Mononuclear cell (primary cell): ENCODE results near the gene LYPD3. TPM values are rescaled to one million over a fixed set of nuclear protein-coding genes. Genes with fewer than 3 reads are reported as not detected.

ENCODE experiments used
- H3K27me3 ChIP-seq: 2 replicates; pipeline ENCODE4 v1.6.0; 2011; ENCODE audit warnings: low read length, control low read depth; ENCODE audit not compliant: insufficient read depth
- H3K4me1 ChIP-seq: 2 replicates; pipeline ENCODE4 v1.5.1; 2011; ENCODE audit warnings: mild to moderate bottlenecking, low read length, control low read depth; ENCODE audit not compliant: insufficient read depth
- H3K4me3 ChIP-seq: 2 replicates; pipeline ENCODE4 v1.5.1; 2011; ENCODE audit warnings: mild to moderate bottlenecking, low read length, moderate library complexity
- H3K9me3 ChIP-seq: 2 replicates; pipeline ENCODE4 v1.5.1; 2011; ENCODE audit warnings: low read depth, mild to moderate bottlenecking, control low read depth, low read length
- total RNA-seq: library from RNA; depleted of rRNA; stranded (reverse); fragments of >200 nt; gene quantifications from one replicate; pipeline ENCODE4 v1.2.3, GENCODE V29; 2012

LYPD3 gene
- total RNA-seq, 1 donor, result 3.5 TPM

DNA sequence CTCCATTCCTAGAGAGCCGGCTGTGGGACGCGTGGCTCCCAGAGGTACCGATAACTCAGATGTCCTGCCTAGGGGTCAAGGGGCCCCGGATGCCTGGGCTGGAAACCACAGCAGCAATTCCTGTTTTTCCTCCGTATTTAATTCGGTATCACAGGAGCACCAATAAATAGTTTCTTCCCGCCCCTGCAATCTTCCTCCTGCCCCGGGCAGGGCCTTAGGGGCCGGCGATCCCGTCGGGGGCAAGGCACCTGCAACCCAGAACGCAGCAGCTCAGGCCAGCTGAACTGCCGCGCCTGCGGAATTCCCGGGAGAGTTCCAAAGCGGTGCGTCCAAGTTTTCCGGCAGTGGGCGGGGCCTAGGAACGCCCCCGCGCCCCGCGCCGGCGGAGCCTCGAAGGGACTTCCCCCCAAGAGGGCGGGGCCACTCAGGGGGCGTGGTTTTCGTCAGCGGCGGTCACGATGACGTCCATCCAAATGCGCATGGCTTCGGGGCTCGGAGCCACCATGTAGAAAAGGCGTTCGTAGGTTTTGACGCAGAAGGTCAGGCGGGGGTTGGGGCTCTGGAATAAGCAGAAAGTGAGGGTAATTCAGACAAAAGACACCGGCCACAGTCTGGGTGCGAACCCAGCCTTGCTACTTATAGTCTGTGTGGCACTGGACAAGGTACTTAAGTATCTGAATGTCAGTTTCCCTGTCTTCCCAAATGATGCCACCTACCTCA is 9.7 kb upstream of the LYPD3 start:
- Histone ChIP-seq H3K4me3 (peak overlapping the region; percentile 40), H3K4me1 (peaks cover 15% of the 10 kb centered on the region), H3K9me3 (no peaks in the 10 kb centered on the region), H3K27me3 (no peaks in the 10 kb centered on the region)

DNA sequence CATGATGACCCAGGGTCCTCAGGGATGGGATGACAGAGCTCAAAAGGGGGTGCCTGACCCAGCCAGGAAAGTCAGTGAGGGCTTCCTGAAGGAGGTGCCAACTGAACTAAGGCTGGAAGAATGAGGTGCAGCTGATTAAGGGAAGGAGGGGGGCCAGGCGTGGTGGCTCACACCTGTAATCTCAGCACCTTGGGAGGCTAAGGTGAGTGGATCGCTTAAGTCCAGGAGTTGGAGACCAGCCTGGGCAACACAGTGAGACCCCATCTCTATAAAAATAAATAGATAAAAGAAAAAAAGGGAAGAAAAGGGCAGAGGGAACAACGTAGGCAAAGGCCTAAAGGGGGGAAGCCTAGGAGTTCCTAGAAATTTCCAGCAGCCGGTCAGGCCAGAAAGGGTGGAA is 9.1 kb upstream of the LYPD3 start:
- Histone ChIP-seq H3K9me3 (no peaks in the 10 kb centered on the region), H3K4me1 (peaks cover 15% of the 10 kb centered on the region), H3K4me3 (no peak overlapping the region), H3K27me3 (no peaks in the 10 kb centered on the region)

DNA sequence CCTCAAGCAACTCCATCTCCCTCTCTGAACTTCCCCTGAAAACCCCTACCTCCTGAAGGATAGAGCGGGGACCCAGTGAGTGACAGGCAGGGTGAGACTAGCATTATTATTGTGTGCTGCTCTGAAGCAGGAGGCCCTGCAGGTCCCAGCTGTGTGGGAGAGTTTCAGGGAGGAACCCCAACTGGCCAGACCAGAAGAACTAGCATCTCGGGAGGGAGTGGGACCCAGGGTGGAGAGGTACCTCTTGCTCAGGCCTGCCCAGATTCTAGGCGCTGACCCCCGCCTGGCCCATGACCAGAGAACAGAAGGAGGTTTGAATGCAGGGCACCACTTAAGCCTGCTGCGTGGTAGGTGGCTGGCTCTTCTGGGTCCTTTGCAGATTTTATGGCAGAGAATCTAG is 5.7 kb upstream of the LYPD3 start:
- Histone ChIP-seq H3K9me3 (no peaks in the 10 kb centered on the region), H3K4me1 (peaks cover 39% of the 10 kb centered on the region), H3K27me3 (no peaks in the 10 kb centered on the region), H3K4me3 (no peak overlapping the region)

DNA sequence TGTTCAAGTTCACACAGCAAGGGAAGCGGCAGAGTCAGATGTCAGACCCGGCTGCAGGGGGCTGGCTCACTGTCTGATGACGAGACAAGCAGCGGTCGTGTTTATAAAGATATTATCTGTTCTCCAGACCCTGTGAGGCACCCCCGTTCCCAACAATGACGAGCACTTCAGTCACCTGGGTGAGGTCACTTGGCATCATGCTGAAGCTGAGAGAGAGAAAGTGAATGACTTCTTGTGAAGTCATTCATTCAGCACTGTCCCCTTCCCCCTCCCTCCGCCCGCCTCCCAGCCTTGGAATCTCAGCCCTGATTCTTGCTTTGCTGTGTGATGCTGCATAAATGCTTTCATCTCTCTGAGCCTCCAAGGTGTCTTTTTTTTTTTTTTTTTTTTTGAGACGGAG is 4.9 kb upstream of the LYPD3 start:
- H3K4me3 ChIP-seq, result no peak overlapping the region
- no peaks in the 10 kb centered on the region for H3K27me3 ChIP-seq
- H3K9me3 ChIP-seq, result no peaks in the 10 kb centered on the region
- H3K4me1 ChIP-seq, result peaks cover 38% of the 10 kb centered on the region

DNA sequence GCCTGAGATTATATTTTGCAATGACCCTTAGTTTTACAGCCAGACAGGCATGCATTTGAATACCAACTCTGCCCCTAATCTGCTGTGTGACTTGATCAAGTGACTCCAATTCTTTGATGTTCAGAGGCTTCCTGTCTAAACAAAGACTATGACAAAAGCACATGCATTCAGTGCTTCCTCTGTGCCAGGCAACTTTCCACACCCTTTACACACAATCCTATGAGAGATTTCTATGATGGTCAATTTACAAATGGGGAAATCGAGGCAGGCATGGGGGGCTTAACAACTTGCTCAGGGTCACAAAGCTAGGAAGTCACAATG is 3.7 kb upstream of the LYPD3 start:
- no peak overlapping the region for H3K4me3 ChIP-seq
- peaks cover 41% of the 10 kb centered on the region for H3K4me1 ChIP-seq
- H3K27me3 ChIP-seq, result no peaks in the 10 kb centered on the region
- no peaks in the 10 kb centered on the region for H3K9me3 ChIP-seq

DNA sequence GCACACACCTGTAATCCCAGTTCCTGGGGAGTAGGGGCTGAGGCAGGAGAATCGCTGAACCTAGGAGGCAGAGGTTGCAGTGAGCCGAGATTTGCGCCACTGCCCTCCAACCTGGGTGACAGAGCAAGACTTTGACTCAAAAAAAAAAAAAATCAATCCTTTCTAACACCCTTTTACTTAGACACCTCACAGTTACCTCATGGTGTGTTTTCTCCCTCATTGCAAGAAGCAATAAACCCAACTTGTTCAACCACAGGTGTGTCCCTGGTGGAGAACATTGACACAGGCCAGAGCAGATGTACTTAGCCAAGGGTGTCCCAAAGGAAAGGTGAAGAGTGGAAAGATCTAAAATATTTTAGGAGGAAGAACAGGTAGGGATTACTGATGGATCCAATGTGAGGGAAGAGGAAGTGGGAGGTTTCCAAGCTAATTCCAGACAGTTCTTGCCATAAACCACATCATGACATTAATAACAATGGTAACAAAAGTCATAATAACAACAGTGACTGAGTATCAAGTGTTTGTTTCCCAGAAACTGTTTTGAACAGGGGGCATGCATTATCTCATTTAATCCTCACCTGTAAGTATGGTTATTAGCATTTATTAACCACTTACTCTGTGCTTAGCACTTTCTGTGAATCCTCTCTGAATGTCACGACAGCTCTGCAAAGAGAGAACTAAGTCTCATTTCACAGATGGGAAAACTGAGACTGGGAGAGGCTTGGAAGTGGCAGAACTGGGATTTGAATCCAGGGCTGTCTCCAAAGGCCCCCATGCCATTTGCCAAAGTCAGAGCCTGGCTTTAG is 3.1 kb upstream of the LYPD3 start:
- H3K9me3 ChIP-seq, result no peaks in the 10 kb centered on the region
- no peaks in the 10 kb centered on the region for H3K27me3 ChIP-seq
- H3K4me1 ChIP-seq, result peaks cover 46% of the 10 kb centered on the region
- H3K4me3 ChIP-seq, result no peak overlapping the region

DNA sequence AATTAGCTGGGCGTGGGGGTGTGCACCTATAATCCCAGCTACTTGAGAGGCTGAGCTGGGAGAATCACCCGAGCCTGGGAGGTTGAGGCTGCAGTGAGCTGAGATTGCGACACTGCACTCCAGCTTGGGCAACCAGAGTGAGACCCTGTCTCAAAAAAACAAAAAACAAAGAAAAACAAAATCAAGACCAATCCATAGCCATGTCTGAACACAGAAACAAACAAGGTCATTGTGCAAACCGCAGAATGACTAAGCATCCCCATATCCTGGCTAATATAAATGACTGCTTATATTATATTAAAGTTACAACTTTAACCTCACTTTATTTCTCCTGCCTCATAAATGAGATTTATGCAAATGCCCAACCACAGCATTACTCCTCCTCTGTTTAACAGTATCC is 2.3 kb upstream of the LYPD3 start:
- Histone ChIP-seq H3K27me3 (no peaks in the 10 kb centered on the region), H3K4me3 (no peak overlapping the region), H3K4me1 (peaks cover 51% of the 10 kb centered on the region), H3K9me3 (no peaks in the 10 kb centered on the region)

DNA sequence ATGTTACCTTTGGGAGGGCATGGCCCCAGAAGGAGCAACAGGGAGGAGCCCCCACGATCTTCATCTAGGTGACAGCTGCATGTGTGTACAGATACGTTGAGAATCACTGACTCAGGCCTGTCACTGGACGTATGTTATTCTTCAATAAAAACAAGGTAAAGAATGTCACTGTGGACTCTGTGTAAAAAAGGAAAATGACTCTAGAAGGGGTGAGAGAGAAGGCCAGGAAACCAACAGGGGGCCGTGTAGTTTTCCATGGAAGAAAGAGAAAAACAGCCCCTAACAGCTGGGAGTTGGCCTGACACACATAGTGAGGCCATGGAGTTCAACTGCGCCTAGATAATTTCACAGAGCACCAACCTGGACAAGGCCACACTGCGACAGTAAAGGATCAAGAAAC is 1.9 kb upstream of the LYPD3 start:
- H3K4me3 ChIP-seq, result no peak overlapping the region
- peaks cover 55% of the 10 kb centered on the region for H3K4me1 ChIP-seq
- no peaks in the 10 kb centered on the region for H3K9me3 ChIP-seq
- no peaks in the 10 kb centered on the region for H3K27me3 ChIP-seq

DNA sequence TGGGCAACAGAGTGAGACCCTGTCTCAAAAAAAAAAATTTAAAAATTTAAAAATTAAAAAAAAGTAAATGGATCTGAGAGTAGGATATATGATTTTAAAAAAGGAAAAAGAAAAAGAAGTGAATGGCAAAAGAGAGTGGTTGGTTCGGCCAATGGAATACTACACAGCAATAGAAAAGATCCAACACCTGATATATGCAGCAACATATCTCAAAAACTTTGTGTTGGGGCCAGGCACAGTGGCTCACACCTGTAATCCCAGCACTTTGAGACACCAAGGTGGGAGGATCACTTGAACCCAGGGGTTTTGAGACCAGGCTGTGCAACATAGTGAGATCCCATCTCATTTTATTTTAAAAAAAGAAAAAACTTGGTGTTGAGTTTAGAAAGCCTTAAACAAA is 1.4 kb upstream of the LYPD3 start:
- Histone ChIP-seq H3K27me3 (no peaks in the 10 kb centered on the region), H3K4me3 (no peak overlapping the region), H3K9me3 (no peaks in the 10 kb centered on the region), H3K4me1 (peaks cover 57% of the 10 kb centered on the region)

DNA sequence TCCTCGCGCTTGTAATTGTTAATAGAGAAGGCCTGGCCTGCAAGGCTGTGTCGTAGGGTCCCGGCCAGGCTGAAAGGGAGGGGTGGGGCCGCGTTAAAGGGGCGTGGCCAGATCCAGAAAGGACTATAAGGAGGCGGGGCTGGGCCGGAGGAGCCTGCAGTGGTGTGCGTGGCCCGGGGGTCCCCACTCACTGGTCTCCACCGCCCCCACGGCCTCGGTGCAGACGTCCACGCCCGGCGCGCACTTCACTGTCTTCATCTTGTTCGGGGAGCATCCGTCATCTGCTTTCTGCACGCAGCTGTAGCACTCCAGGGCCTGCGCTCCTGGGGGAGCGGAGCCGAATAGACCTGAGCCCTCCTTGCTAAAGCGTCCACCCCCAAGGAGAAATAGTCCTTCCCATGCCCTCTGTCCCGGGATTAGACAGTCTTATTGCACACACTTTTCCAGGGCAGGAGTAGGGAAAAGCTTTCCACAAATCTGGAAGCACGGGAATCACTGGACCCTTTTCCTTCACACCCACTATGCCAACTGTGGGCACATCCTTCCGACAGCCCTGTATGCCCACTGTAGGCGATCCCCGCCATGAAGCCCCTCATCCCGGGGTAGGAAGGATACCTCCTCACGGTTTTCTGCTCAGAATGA is 1.2 kb downstream of the LYPD3 start:
- H3K4me3 ChIP-seq, result peak overlapping the region; percentile 70
- no peaks in the 10 kb centered on the region for H3K27me3 ChIP-seq
- H3K9me3 ChIP-seq, result no peaks in the 10 kb centered on the region
- peaks cover 57% of the 10 kb centered on the region for H3K4me1 ChIP-seq

DNA sequence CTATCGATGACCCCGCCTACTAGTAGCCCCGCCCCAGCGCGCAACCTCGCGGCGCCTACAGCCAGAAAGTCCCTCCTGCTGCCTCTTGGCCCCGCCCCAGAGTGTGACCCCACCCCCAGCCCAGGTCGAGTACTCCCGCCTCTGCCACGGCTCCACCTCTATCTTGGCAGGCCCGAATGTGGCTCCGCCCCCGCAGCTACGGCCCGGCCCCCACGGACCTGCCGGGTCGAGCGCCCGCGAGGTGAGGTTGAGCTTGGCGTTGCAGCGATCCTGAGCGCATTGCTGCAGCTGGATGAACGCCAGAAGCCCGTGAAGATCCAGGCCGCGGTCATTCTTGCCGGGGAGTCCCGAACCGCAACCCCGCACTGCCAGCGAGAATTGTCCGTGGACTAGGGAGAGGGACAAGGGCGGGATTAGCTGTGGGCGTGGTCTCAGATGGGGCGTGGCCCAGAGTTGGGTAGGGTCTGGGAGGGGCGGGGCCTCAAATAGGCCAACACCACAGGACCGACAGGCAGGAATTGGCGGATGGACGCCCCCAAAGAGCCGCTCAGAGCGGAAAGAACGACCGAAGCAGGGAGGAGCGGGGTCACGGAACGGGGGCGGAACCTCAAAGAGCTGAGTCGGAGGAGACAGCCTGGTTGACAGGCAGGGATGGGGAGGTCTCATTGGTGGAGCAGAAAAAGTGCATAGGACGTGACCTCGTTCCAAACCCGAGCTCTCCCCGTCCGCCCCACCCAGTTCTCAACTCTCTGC is 1.9 kb downstream of the LYPD3 start:
- peak overlapping the region; percentile 70 for H3K4me3 ChIP-seq
- no peaks in the 10 kb centered on the region for H3K27me3 ChIP-seq
- H3K4me1 ChIP-seq, result peaks cover 51% of the 10 kb centered on the region
- H3K9me3 ChIP-seq, result no peaks in the 10 kb centered on the region

DNA sequence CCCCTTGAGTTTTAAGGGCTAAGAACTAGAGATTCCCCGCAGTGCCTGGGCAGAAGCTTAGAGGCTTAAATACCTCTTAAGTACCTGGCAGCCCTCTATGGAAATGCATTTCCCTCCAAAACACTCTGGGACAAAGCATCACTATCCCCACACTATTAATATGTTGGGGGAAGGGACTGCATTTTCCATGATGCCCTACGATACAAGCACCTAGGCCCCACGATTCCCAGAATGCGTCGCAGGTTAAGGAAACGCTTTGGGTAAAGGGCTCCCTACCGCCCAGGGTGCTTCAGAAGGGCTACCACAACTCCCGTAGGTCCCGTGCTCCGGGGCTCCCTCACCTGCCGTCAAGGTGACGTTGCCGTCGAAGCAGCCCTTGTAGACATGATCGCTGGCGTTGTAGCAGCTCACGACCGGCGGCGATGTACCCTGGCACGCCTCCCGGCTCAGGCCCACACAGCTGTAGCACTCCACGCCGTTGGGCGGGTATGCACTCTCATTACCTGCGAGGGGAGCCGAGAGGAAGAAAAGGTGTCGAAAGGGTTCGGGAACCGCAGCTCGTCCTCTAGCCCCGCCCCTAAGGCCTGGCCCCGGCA is 2.5 kb downstream of the LYPD3 start:
- H3K4me3 ChIP-seq, result peak overlapping the region; percentile 70

DNA sequence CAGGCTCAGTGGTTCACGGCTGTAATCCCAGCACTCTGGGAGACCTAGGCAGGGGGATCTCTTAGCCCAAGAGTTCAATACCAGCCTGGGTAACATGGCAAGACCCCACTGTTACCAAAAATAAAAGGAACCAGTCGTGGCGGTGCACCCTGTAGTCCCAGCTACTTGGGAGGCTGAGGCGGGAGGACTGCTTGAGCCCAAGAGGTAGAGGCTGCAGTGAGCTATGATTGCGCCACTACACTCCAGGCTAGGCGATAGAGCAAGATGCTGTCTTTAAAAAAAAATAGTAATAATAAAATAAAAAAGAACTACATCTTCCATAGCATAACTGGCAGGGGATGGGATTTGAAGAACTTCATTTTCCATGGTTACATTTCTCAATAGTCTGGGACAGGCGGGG is 3.0 kb downstream of the LYPD3 start:
- no peaks in the 10 kb centered on the region for H3K9me3 ChIP-seq
- no peak overlapping the region for H3K4me3 ChIP-seq
- no peaks in the 10 kb centered on the region for H3K27me3 ChIP-seq
- H3K4me1 ChIP-seq, result peaks cover 39% of the 10 kb centered on the region

More for the DNA sequence above, 2.5 kb downstream of the LYPD3 start:
- no peaks in the 10 kb centered on the region for H3K27me3 ChIP-seq
- no peaks in the 10 kb centered on the region for H3K9me3 ChIP-seq
- peaks cover 44% of the 10 kb centered on the region for H3K4me1 ChIP-seq

DNA sequence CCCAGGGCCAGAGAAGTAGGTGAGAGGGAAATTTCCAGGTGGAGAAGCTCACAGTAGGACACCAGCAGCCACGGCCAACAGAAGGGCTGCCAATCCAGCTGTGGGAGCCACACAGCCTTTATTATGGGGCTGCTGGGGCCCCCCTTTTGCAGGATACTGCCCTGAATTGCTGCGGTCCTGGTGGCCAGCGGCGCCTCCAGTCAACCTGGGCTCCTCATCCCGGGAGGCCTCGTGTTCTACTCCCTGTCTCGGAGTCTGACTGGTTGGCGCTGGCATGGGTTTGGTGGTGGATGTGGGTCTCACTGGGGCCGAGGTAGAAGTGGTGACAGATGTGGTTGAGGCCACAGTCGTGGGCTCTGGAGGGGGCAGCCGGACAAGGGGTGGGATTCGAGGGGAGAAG is 4.1 kb downstream of the LYPD3 start:
- peaks cover 33% of the 10 kb centered on the region for H3K4me1 ChIP-seq
- H3K4me3 ChIP-seq, result no peak overlapping the region

More for the DNA sequence above, 4.1 kb downstream of the LYPD3 start:
- Histone ChIP-seq H3K9me3 (no peaks in the 10 kb centered on the region), H3K27me3 (no peaks in the 10 kb centered on the region)
